Liver (tissue), 9 donors: ENCODE measurements around the gene HIPK1. TPM values are rescaled to one million over a fixed set of nuclear protein-coding genes. Genes with fewer than 3 reads are reported as not detected.

Experiments
- DNase-seq: peaks from one replicate; pipeline ENCODE4 v3.0.0-alpha.2; 2017; ENCODE audit warnings: low spot score
- H3K27ac ChIP-seq, 2 donors: one replicate each; pipeline ENCODE4 v1.7.0; 2013; ENCODE audit warnings: inconsistent platforms in 2 of 2, low read length in 2 of 2, control low read depth in 1 of 2, low read depth in 1 of 2, mild to moderate bottlenecking in 1 of 2
- H3K27me3 ChIP-seq, 4 donors: one replicate each; pipeline versions ENCODE4 v1.6.1 to v1.7.0; 2013; ENCODE audit warnings: low read length in 3 of 4, inconsistent platforms in 1 of 4, mild to moderate bottlenecking in 1 of 4, moderate library complexity in 1 of 4; ENCODE audit not compliant: control insufficient read depth in 4 of 4, insufficient read depth in 4 of 4
- H3K36me3 ChIP-seq, 4 donors: one replicate each; pipeline versions ENCODE4 v1.6.1 to v1.7.0; 2013; ENCODE audit warnings: low read length in 3 of 4, mild to moderate bottlenecking in 3 of 4, low read depth in 1 of 4, moderate library complexity in 1 of 4; ENCODE audit not compliant: control insufficient read depth in 4 of 4, insufficient read depth in 3 of 4
- H3K4me1 ChIP-seq, 4 donors: one replicate each; pipeline versions ENCODE4 v1.6.1 to v1.7.0; 2013; ENCODE audit warnings: low read length in 3 of 4, mild to moderate bottlenecking in 3 of 4, moderate library complexity in 1 of 4; ENCODE audit not compliant: control insufficient read depth in 4 of 4, insufficient read depth in 4 of 4
- H3K4me3 ChIP-seq, 3 donors: one replicate each; pipeline versions ENCODE4 v1.6.1 to v1.7.0; 2013; ENCODE audit warnings: low read length in 3 of 3, control low read depth in 1 of 3, low read depth in 1 of 3, mild to moderate bottlenecking in 1 of 3
- H3K9ac ChIP-seq, 2 donors: one replicate each; pipeline ENCODE4 v1.7.0; 2013; ENCODE audit warnings: low read length in 2 of 2, mild to moderate bottlenecking in 2 of 2, moderate library complexity in 2 of 2, control low read depth in 1 of 2, low read depth in 1 of 2
- H3K9me3 ChIP-seq, 4 donors: one replicate each; pipeline versions ENCODE4 v1.6.1 to v1.7.0; 2013; ENCODE audit warnings: low read length in 3 of 4; ENCODE audit not compliant: control insufficient read depth in 4 of 4
- ATF3 ChIP-seq: IDR thresholded peaks from 2 replicates; pipeline ENCODE4 v1.6.1; 2016; ENCODE audit warnings: antibody characterized with exemption
- CTCF ChIP-seq: fragments of 150-350 bp; IDR thresholded peaks from 2 replicates; pipeline ENCODE4 v1.5.1; 2017; ENCODE audit warnings: improper control_type of control experiment, low read depth, low read length; ENCODE audit not compliant: missing input control
- EGR1 ChIP-seq, 2 donors: IDR thresholded peaks; 2 replicates each; pipeline ENCODE4 v1.6.1; 2016 to 2018; ENCODE audit warnings: antibody characterized with exemption in 2 of 2, low read depth in 2 of 2
- FOXA2 ChIP-seq: IDR thresholded peaks from 2 replicates; pipeline ENCODE4 v1.6.1; 2016; ENCODE audit warnings: antibody characterized with exemption
- HNF4A ChIP-seq, 2 donors: conservative IDR thresholded peaks; 2 replicates each; pipeline ENCODE4 v1.6.1; 2016; ENCODE audit warnings: antibody characterized with exemption in 2 of 2, mild to moderate bottlenecking in 2 of 2
- HNF4G ChIP-seq: IDR thresholded peaks from 2 replicates; pipeline ENCODE4 v1.6.1; 2016; ENCODE audit warnings: antibody characterized with exemption
- JUND ChIP-seq, 2 donors: IDR thresholded peaks; 2 replicates each; pipeline ENCODE4 v1.6.1; 2016; ENCODE audit warnings: antibody characterized with exemption in 2 of 2
- NR2F2 ChIP-seq: IDR thresholded peaks from 2 replicates; pipeline ENCODE4 v1.6.1; 2016; ENCODE audit warnings: antibody characterized with exemption
- RAD21 ChIP-seq, 2 donors: IDR thresholded peaks; 2 replicates each; pipeline ENCODE4 v1.6.1; 2016; ENCODE audit warnings: antibody characterized with exemption in 2 of 2, mild to moderate bottlenecking in 2 of 2
- SP1 ChIP-seq: IDR thresholded peaks from 2 replicates; pipeline ENCODE4 v1.6.1; 2018; ENCODE audit warnings: antibody characterized with exemption, mild to moderate bottlenecking
- TAF1 ChIP-seq: conservative IDR thresholded peaks from 2 replicates; pipeline ENCODE4 v1.6.1; 2016; ENCODE audit warnings: antibody characterized with exemption, mild to moderate bottlenecking
- WGBS: extraction: QIAGEN DNeasy Blood & Tissue Kit; methylation state at CpG from one replicate; pipeline ENCODE4 v1.1.7; 2013; 5-methylcytosine and 5-hydroxymethylcytosine counted together
- polyA plus RNA-seq, 2 donors: library from polyadenylated mRNA; stranded (reverse) in 1 of 2; unstranded in 1 of 2; fragments of 200-250 nt in 1 of 2; fragments of >200 nt in 1 of 2; fragmentation: Nextera tagmentation in 1 of 2; extraction: Ambion mirVana in 1 of 2; gene quantifications; one replicate each; pipeline versions ENCODE4 v1.2.1 to v1.2.3, GENCODE V29; 2013 to 2015
- total RNA-seq, 2 donors: library from RNA; depleted of rRNA; stranded (reverse); fragments of >200 nt; gene quantifications; one replicate each; pipeline ENCODE4 v1.2.3, GENCODE V29; 2014
- donor health status: healthy.
- donor health status: healthy.
- donor health status: healthy.
- donor health status: healthy.
- donor health status: healthy.

Gene HIPK1
- total and polyA plus RNA-seq, 4 donors: 8.7 to 50.2 (median 15.1) TPM

- peaks cover 3 to 11% (median 7%) of the 10 kb centered on the region in 4 donors for H3K36me3 ChIP-seq
- H3K4me1 ChIP-seq: peaks cover 0 to 13% (median 9%) of the 10 kb centered on the region in 4 donors
- H3K4me3 ChIP-seq: no peak overlapping the region
- no peak for DNase-seq
- H3K9me3 ChIP-seq: no peaks in the 10 kb centered on the region
- no peak overlapping the region for H3K27ac ChIP-seq
- no peak overlapping the region for H3K9ac ChIP-seq
- TF ChIP-seq CTCF: no peak
- no peak for TF ChIP-seq RAD21 (IDR thresholded peaks at IDR 0.05)
- TF ChIP-seq HNF4A (conservative IDR thresholded peaks at IDR 0.05): no peak
- TF ChIP-seq TAF1: no peak
- no peak for TF ChIP-seq ATF3
- WGBS: 83% methylated on average over 3 of the region's 3 CpGs
- no peaks in the 10 kb centered on the region for H3K27me3 ChIP-seq
These were observed 48.8 kb downstream of the HIPK1 start for GRCh38 chr1:113977906-113978305.

GRCh38 chr1:113978863-113979702 is 50.0 kb downstream of the HIPK1 start, which contains the start of gene OLFML3:
OLFML3 (plus strand) TSS chr1:113979474; CDS start chr1:113979517, 43 bp downstream.
- DNase-seq: peak; percentile 78
- Histone ChIP-seq H3K4me3 (peak within 1 kb of the TSS in 1 of 3 donors; percentile 9), H3K4me1 (peaks cover 0 to 15% (median 12%) of the 10 kb centered on the region in 4 donors), H3K9ac (no peak within 1 kb of the TSS), H3K36me3 (no peaks in the 10 kb centered on the region), H3K27me3 (no peaks in the 10 kb centered on the region), H3K27ac (peak within 1 kb of the TSS; percentile 21 to 36), H3K9me3 (no peaks in the 10 kb centered on the region)
- 33% methylated on average over 13 of the region's 13 CpGs for WGBS
- TF ChIP-seq ATF3: no peak
- no peak for TF ChIP-seq FOXA2
- TF ChIP-seq CTCF: peak; percentile 60
- TF ChIP-seq NR2F2: peak; percentile 24
- TF ChIP-seq EGR1 (IDR thresholded peaks at IDR 0.05; ENCODE audit: low read depth in 2 of 2): no peak
- peak; percentile 9 for TF ChIP-seq HNF4G
- peak; percentile 16 for TF ChIP-seq SP1
- TF ChIP-seq RAD21 (IDR thresholded peaks at IDR 0.05): peak; percentile 79 to 86

GRCh38 chr1:113980110-113980509 is 51.0 kb downstream of the HIPK1 start:
- 72% methylated on average over 10 of the region's 10 CpGs for WGBS
- Histone ChIP-seq H3K4me1 (peaks cover 0 to 15% (median 12%) of the 10 kb centered on the region in 4 donors), H3K4me3 (peak overlapping the region in 1 of 3 donors; percentile 9), H3K36me3 (no peaks in the 10 kb centered on the region), H3K9ac (no peak overlapping the region), H3K27ac (no peak overlapping the region), H3K9me3 (no peaks in the 10 kb centered on the region), H3K27me3 (no peaks in the 10 kb centered on the region)
- DNase-seq: no peak
- TF ChIP-seq JUND (IDR thresholded peaks at IDR 0.05) (no peak), SP1 (no peak), NR2F2 (no peak), ATF3 (no peak)
